Fibroblast of lung (primary cell): Measurements from ENCODE around the gene OGN. TPM values are rescaled to one million over a fixed set of nuclear protein-coding genes. Genes with fewer than 3 reads are reported as not detected.

Experiments used
- DNase-seq, 2 donors: peaks; one replicate each; pipeline versions ENCODE4 v3.0.0 to v3.0.0-alpha.2; 2010; ENCODE audit warnings: low read depth in 2 of 2
- H2AFZ ChIP-seq: 2 replicates; pipeline ENCODE4 v1.5.1; 2012; ENCODE audit warnings: low read length, control low read depth, inconsistent platforms
- H3K27ac ChIP-seq: 2 replicates; pipeline ENCODE4 v1.5.1; 2011; ENCODE audit warnings: low read length, control low read depth; ENCODE audit not compliant: insufficient read depth
- H3K27me3 ChIP-seq: 2 replicates; pipeline ENCODE4 v1.5.1; 2011; ENCODE audit warnings: mild to moderate bottlenecking, low read length; ENCODE audit not compliant: control insufficient read depth, insufficient read depth
- H3K36me3 ChIP-seq: 2 replicates; pipeline ENCODE4 v1.5.1; 2011; ENCODE audit warnings: low read length; ENCODE audit not compliant: control insufficient read depth, insufficient read depth
- H3K4me1 ChIP-seq: 2 replicates; pipeline ENCODE4 v1.5.1; 2011; ENCODE audit warnings: low read length; ENCODE audit not compliant: control insufficient read depth, insufficient read depth; ENCODE audit errors: extremely low read depth
- H3K4me2 ChIP-seq: 2 replicates; pipeline ENCODE4 v1.5.1; 2011; ENCODE audit warnings: low read length, control low read depth; ENCODE audit not compliant: insufficient read depth; ENCODE audit errors: extremely low read depth
- H3K4me3 ChIP-seq, 4 experiments: fragments of 200-600 bp in 1 of 4; sonication (generic) in 1 of 4; replicated peaks in 1 of 4; 2 replicates each; pipeline ENCODE4 v1.5.1; 2011 to 2016; ENCODE audit warnings: low read length in 4 of 4, low read depth in 3 of 4, mild to moderate bottlenecking in 3 of 4, control low read depth in 2 of 4, inconsistent platforms in 1 of 4, mixed read lengths in 1 of 4; ENCODE audit not compliant: insufficient read depth in 1 of 4; ENCODE audit errors: control extremely low read depth in 1 of 4
- H3K79me2 ChIP-seq: 2 replicates; pipeline ENCODE4 v1.5.1; 2012; ENCODE audit warnings: mild to moderate bottlenecking, low read length, inconsistent platforms; ENCODE audit not compliant: control insufficient read depth, insufficient read depth
- H3K9ac ChIP-seq: 2 replicates; pipeline ENCODE4 v1.5.1; 2011; ENCODE audit warnings: mild to moderate bottlenecking, low read length, control low read depth; ENCODE audit not compliant: insufficient read depth
- H3K9me3 ChIP-seq: 2 replicates; pipeline ENCODE4 v1.5.1; 2012; ENCODE audit warnings: low read depth, low read length; ENCODE audit not compliant: control insufficient read depth, insufficient read depth
- H4K20me1 ChIP-seq: 2 replicates; pipeline ENCODE4 v1.5.1; 2011; ENCODE audit warnings: low read length; ENCODE audit not compliant: control insufficient read depth, insufficient read depth; ENCODE audit errors: extremely low read depth
- CTCF ChIP-seq, 2 donors: IDR thresholded peaks in 1 of 2; conservative IDR thresholded peaks in 1 of 2; 1 replicate in 1 of 2; 2 replicates in 1 of 2; pipeline ENCODE4 v1.5.1; 2011 to 2012; ENCODE audit warnings: low read length in 2 of 2, control low read depth in 1 of 2, inconsistent platforms in 1 of 2, low read depth in 1 of 2, mild to moderate bottlenecking in 1 of 2
- EZH2 ChIP-seq: IDR thresholded peaks from 2 replicates; pipeline ENCODE4 v1.5.1; 2012; ENCODE audit warnings: low read length, control low read depth, mild to moderate bottlenecking; ENCODE audit errors: missing control alignments
- polyA plus RNA-seq, 2 donors: library from polyadenylated mRNA; depleted of rRNA in 1 of 2; stranded (reverse) in 1 of 2; unstranded in 1 of 2; fragments of >200 nt; gene quantifications; 2 replicates each; pipeline ENCODE4 v1.2.1, GENCODE V29; 2011 to 2012; ENCODE audit warnings: missing spikeins in 1 of 2
- total RNA-seq: library from RNA; depleted of rRNA; stranded (reverse); fragments of >200 nt; gene quantifications from 2 replicates; pipeline ENCODE4 v1.2.1, GENCODE V29; 2014

The OGN gene
- total and polyA plus RNA-seq, 2 donors (not counting 1 experiment from before 2014, with no cell fraction given) = 1.2 to 1.3 TPM

- Histone ChIP-seq H3K79me2 (no peaks in the 10 kb centered on the region), H3K9me3 (no peaks in the 10 kb centered on the region), H3K4me3 (no peak overlapping the region), H2AFZ (no peak overlapping the region), H3K27me3 (no peaks in the 10 kb centered on the region), H3K4me1 (no peaks in the 10 kb centered on the region), H3K27ac (no peak overlapping the region), H3K36me3 (no peaks in the 10 kb centered on the region), H4K20me1 (no peaks in the 10 kb centered on the region), H3K4me2 (no peak overlapping the region), H3K9ac (no peak overlapping the region)
- DNase-seq = no peak
- TF ChIP-seq CTCF (conservative IDR thresholded peaks at IDR 0.05 in 1 of 2, IDR thresholded peaks at IDR 0.05 in 1 of 2; ENCODE audit: low read depth in 1 of 2, low read length in 2 of 2) (no peak), EZH2 (no peak)
Observed at GRCh38 chr9:92395617-92396016, 8.8 kb downstream of the OGN start.

- H2AFZ ChIP-seq = no peak overlapping the region
- peak overlapping the region; percentile 30 for H3K4me2 ChIP-seq
- H3K27ac ChIP-seq = no peak overlapping the region
Observed at GRCh38 chr9:92393686-92394085, 10.7 kb downstream of the OGN start.

GRCh38 chr9:92392690-92393089, 11.7 kb downstream of the OGN start:
- TF ChIP-seq EZH2 (no peak), CTCF (conservative IDR thresholded peaks at IDR 0.05 in 1 of 2, IDR thresholded peaks at IDR 0.05 in 1 of 2; ENCODE audit: low read depth in 1 of 2, low read length in 2 of 2) (no peak)
- H2AFZ ChIP-seq = no peak overlapping the region
- no peaks in the 10 kb centered on the region for H3K36me3 ChIP-seq
- no peak overlapping the region for H3K4me3 ChIP-seq
- H3K4me2 ChIP-seq = no peak overlapping the region
- no peaks in the 10 kb centered on the region for H3K4me1 ChIP-seq
- H3K9ac ChIP-seq = no peak overlapping the region
- H3K27ac ChIP-seq = no peak overlapping the region
- no peak for DNase-seq
- no peaks in the 10 kb centered on the region for H3K9me3 ChIP-seq
- no peaks in the 10 kb centered on the region for H4K20me1 ChIP-seq
- H3K27me3 ChIP-seq = no peaks in the 10 kb centered on the region
- H3K79me2 ChIP-seq = no peaks in the 10 kb centered on the region

More at GRCh38 chr9:92393686-92394085, 10.7 kb downstream of the OGN start:
- DNase-seq = peak; percentile 36 to 37
- no peaks in the 10 kb centered on the region for H3K4me1 ChIP-seq
- H3K36me3 ChIP-seq = no peaks in the 10 kb centered on the region
- H3K9ac ChIP-seq = no peak overlapping the region
- H4K20me1 ChIP-seq = no peaks in the 10 kb centered on the region
- no peak overlapping the region for H3K4me3 ChIP-seq
- no peaks in the 10 kb centered on the region for H3K9me3 ChIP-seq
- H3K79me2 ChIP-seq = no peaks in the 10 kb centered on the region
- no peak for TF ChIP-seq EZH2
- no peak for TF ChIP-seq CTCF (conservative IDR thresholded peaks at IDR 0.05 in 1 of 2, IDR thresholded peaks at IDR 0.05 in 1 of 2; ENCODE audit: low read depth in 1 of 2, low read length in 2 of 2)
- H3K27me3 ChIP-seq = no peaks in the 10 kb centered on the region
